GM12892 (cell line): ENCODE measurements around the gene NFRKB. TPM values are rescaled to one million over a fixed set of nuclear protein-coding genes. Genes with fewer than 3 reads are reported as not detected.

Experiments
- DNase-seq: peaks from one replicate; pipeline ENCODE4 v3.0.0; 2011; ENCODE audit not compliant: insufficient read length
- FAIRE-seq: peaks from 2 replicates; lab custom pipeline; 2011; peaks lifted over from hg19 to GRCh38; lab: Jason Lieb, UNC
- POLR2A ChIP-seq: IDR thresholded peaks from 2 replicates; pipeline ENCODE4 v1.6.1; 2011; ENCODE audit warnings: low read depth, low read length, control low read depth
- POLR2AphosphoS5 ChIP-seq: IDR thresholded peaks from 2 replicates; pipeline ENCODE4 v1.6.1; 2011; ENCODE audit warnings: low read depth, low read length, control low read depth
- TAF1 ChIP-seq: IDR thresholded peaks from 2 replicates; pipeline ENCODE4 v1.6.1; 2011; ENCODE audit warnings: low read depth, mild to moderate bottlenecking, control low read depth, low read length, borderline replicate concordance
- polyA plus RNA-seq: library from polyadenylated mRNA; unstranded; fragments of >200 nt; gene quantifications from one replicate; pipeline ENCODE4 v1.2.1, GENCODE V29; 2012; ENCODE audit warnings: missing spikeins, inconsistent platforms; ENCODE audit not compliant: missing spikeins

NFRKB gene
- polyA plus RNA-seq: 11.6 TPM

DNA sequence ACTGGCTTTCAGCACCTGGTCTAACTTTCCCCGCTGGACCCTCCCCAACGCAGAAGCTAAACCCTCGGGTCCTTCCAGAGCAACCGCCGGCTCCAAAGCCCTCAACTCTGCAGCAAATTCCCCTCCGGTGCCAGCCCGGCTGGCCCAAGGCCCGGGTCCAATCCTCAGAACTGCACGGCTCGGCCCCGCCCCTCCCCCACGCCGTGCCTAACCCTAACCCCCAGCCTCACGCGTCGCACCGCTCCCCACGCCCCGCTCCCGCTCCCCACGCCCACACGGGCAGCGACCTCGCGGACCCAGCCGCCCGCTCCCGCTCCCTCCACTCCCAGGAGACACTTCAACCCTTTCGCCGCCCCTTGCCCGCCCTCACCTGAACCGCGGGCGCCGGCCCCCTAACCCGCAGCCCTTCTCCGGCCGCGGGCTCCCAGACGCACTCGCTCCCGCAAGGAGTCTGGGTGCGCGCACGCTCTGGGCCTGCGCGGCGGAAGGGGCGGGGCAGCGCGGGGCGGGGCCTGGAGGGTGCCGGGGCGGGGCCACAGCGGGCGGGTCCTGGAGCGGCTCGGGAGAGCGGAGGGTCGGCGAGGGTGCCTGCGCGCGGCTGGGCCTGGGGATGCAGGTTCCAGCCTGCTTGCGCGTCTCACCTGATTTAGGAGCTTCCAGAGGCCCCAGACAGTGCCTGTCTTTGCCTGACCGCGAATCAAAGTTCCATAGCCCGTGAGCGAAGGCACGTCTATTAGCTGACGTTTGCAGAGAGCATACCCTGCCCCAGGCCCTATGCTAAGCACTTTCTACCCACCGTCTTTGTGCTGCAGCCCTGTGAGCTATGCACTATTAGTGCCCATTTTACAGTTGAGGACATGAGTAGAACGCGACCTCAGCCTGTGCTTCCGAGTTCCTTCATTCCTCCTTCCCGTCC lies at the start of gene NFRKB:
NFRKB (minus strand) TSS at position 453 of the 916 bp plus-strand sequence. CDS start 2,729 bp downstream, outside the sequence.
- TF ChIP-seq POLR2AphosphoS5 (peak; percentile 43; the same call in 1 of the 2 replicates), TAF1 (no peak), POLR2A (peak; percentile 57)
- FAIRE-seq (peak; percentile 97), DNase-seq (peak; percentile 96)

DNA sequence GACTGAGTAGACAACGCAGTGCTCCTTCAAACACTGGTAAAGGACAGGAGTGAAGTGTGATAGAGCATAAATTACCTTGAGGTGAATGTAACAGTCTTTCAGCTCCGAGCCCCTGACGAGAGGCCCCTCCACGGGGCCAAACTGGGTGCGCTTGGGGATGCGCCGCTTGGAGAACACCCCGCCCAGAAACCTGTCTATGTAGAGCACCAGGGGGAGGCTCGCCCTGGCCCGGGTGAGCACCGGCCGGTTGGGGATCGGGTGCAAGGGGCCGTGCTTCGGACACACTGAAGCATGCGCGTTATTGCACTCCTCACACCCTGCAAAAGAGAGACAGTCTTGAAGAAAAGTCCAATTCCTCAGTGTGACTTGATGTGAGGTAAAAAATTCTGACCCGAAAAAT lies 49.3 kb upstream of the NFRKB start:
- no peak for TF ChIP-seq TAF1
- TF ChIP-seq POLR2A: no peak
- TF ChIP-seq POLR2AphosphoS5: no peak
- DNase-seq (no peak), FAIRE-seq (no peak)

DNA sequence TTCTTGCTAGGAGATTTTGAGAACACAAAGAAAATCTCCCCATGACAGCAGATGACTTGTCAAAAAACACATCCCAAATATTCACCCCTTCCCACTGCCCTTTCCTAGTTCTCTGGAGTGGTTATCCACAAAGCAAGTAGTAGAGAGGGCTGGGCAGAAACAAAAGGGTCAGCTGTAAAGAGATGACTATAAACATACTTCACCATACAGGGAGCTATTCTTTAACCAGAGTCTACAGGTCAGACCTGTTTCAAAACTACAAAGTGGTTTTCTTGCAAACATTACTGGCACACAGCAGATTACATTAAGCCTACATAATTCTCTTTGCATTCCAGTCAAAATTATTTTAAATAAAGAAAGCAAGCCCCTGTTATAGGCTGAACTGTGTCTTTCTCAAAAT lies 47.7 kb upstream of the NFRKB start:
- FAIRE-seq (no peak), DNase-seq (no peak)
- TF ChIP-seq POLR2AphosphoS5: no peak
- TF ChIP-seq POLR2A: no peak
- no peak for TF ChIP-seq TAF1

DNA sequence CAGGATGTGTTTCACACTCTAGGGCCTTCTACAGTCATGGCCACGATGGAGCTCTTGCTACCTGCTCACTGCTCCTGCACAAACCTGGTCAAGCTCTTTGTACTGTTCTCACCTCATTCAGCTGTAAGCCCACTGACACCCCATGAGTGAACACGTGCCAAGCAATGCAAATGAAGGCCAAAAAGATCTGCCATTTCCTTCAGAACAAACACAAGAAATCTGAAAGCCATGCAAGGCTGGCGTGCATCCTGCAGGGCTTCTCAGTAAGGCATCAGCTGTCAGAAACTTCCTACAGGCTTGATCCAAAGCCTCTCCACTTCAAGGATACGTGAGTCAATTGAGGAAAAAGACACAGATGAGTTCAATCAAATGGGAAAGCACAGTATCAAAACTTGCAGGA lies 44.1 kb upstream of the NFRKB start:
- no peak for TF ChIP-seq TAF1
- TF ChIP-seq POLR2A: no peak
- no peak for TF ChIP-seq POLR2AphosphoS5
- FAIRE-seq (no peak), DNase-seq (no peak)

DNA sequence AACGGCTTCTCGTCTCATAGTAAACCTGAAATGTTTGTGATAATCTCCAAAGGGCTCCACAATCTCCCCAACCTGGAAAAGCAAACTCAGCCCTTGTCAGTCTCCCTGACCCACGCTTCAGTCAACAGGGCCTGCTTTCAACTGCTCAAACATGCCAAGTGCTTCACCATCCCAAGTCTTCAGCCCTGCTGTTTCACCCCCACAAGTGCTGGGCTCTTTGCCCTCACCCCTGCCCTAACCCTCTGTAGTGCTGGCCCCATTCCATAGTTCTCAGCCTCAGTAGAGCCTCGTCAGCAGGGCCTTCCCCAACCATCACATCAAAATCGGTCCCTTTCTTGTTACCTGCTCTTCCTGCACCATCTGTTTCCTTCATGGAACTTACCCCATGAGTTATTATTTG lies 43.4 kb upstream of the NFRKB start:
- TF ChIP-seq POLR2A: no peak
- TF ChIP-seq TAF1: no peak
- TF ChIP-seq POLR2AphosphoS5: no peak
- FAIRE-seq (no peak), DNase-seq (no peak)

DNA sequence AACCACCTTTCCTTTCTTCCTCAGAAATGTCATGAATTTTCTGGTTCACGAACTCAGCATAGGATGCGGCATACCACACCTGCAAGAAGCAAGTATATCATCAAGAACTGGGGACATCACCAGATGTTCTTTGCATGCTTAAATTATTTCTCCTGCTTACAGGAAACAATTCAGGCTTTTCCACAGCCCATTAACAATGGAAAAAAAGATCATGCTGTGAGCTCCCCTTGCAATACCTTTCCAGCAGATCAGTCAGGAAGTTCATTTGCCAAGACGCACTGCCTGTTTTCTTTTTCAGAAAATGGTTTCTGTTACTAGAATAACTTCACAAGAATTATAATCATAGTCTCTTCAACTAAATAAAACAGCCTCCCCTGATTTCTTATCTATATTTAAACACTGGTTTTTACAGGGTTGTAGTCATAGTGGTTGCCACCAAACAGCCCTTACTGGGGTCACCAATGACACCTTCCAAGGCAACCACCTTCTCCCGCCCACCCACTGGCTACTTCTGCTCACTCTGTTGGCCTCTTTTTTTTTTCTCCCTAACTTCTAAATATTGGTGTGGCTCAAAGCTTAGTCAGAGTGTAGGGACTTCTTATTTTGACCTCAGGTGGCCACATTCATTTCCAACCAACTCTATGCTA lies 42.3 kb upstream of the NFRKB start:
- DNase-seq (no peak), FAIRE-seq (no peak)
- TF ChIP-seq TAF1 (no peak), POLR2A (no peak), POLR2AphosphoS5 (no peak)

DNA sequence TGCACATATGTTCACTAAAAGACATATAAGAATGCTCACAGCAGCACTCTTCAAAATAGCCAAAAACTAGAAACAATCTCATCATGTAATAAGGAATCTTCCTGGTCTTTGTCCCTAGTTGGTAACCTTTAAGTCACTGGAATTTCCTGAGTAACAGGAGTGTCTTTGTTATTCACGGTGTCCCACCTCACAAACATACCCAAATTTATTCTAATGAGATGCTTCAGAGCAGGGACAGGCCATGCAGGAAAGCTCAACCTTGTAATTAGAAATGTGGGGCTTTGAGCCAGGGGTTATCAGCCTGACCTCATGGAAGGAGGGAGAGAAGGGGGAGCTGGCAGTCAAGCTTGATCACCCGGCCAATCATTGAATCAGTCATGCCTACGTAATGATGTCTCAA lies 40.3 kb upstream of the NFRKB start:
- TF ChIP-seq POLR2A (no peak), POLR2AphosphoS5 (no peak), TAF1 (no peak)
- FAIRE-seq (no peak), DNase-seq (no peak)

DNA sequence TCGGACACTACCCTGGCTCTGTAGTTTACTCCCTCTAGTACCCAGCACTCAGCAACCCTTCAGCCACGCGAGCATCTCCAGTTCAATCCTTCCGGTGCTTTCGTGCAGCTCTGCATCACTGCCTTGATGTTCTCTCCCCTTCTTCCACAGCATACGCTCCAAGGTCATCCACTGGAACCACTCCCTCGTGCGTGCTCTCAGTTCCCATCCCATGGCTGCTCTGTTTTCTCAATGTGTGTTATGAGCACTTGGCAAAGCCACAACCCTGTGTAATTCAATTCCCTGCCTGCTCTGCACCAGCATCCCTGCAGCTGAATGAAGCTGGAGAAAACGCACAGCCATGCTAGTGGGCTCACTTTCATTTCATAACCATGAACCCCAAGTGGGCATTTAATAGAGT lies 38.5 kb upstream of the NFRKB start:
- TF ChIP-seq POLR2A (no peak), TAF1 (no peak), POLR2AphosphoS5 (no peak)

DNA sequence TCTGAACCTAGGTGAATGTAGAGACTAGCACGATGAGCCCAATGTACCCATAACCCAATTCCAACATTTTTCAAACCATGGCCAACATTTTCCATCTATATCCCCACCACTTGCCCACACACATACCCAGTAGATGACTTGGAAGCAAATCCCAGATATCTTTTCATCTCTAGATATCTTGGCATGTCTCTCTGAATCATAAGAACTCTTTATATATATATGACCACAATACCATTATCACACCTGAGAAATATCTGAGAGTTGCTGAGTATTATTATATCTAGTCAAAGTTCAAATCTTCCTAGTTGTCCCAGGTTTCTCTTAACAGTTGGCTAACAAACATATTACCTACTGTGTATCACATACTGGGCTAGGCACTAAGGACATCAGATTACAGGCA lies 37.9 kb upstream of the NFRKB start:
- no peak for TF ChIP-seq POLR2A
- TF ChIP-seq TAF1: no peak
- TF ChIP-seq POLR2AphosphoS5: no peak
- DNase-seq (no peak), FAIRE-seq (no peak)

More for the DNA sequence above, 38.5 kb upstream of the NFRKB start:
- FAIRE-seq: peak; percentile 42
- no peak for DNase-seq

DNA sequence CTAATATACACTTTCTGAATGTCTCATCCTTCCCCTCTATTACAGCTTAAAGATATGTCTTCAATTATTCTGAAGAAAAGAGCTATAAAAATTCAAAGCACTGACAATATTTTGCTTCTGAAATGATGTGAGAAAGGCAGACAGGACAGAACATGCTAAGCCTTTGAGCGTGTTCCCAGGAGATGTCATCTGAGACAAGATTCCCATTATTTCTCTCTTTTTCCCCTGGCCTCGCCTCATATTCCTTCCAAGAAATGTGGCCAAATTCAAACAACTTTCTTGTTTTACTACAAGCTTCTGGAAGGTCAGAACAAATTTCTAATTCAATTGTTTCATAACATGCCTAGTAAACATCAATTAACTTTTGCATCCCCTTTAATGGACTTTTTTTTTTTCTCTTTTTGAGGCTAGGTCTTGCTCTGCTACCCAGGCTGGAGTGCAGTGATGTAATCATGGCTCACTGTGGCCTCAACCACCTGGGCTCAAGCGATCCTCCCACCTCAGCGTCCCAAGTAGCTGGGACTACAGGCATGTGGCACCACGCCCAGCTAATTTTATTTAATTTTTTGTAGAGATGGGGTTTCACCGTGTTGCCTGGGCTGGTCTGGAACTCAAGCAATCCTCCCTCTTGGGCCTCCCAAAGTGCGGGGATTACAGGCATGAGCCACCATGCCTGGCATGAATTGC lies 37.1 kb upstream of the NFRKB start:
- DNase-seq: no peak
- FAIRE-seq: no peak
- TF ChIP-seq POLR2AphosphoS5 (no peak), TAF1 (no peak), POLR2A (no peak)

DNA sequence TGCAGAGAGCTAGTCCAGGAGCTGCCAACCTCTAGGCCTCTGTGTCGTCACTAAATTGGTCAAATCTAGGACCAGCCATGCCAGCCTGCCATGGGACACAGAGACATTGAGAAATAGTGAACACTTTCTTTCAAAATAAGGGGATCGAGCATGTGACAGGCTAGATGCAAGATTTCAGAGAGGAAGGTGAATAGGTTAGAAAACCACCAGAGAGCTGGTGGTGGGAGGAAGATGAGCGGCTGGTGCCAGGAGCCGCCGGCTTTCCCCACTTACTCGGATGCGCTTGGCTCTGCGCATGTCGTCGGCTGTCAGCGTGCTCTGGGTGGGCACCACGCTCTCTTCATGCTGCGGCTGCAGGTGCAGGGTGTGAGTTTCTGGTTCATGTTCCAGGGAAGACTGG lies 35.4 kb upstream of the NFRKB start:
- TF ChIP-seq TAF1: no peak
- TF ChIP-seq POLR2A: no peak
- no peak for TF ChIP-seq POLR2AphosphoS5
- DNase-seq (no peak), FAIRE-seq (no peak)

DNA sequence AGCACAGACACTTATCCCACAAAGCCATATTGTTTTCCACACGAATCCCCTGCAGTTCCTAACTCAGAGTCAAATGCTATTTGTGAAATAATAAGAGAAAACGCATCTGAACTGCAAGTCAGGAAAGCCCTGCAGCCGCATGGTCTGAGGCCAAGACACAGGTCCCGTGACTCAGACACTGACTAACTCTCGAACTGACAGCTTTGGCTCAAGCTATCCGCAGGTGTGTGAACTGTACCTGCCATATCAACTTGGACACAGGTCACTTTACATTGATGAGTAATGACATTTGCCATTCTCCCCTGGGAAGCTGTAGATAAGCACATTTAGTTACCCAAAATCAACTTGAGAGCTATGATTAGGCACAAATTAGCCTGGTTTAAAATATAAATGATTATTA lies 34.9 kb upstream of the NFRKB start:
- DNase-seq (no peak), FAIRE-seq (no peak)
- TF ChIP-seq TAF1: no peak
- no peak for TF ChIP-seq POLR2AphosphoS5
- TF ChIP-seq POLR2A: no peak
